Measurements from ENCODE around the gene ARHGAP23.
A peak's percentile ranks its signal among the peaks of the same experiment; 100 is the strongest.

ARHGAP23 gene, protein sequence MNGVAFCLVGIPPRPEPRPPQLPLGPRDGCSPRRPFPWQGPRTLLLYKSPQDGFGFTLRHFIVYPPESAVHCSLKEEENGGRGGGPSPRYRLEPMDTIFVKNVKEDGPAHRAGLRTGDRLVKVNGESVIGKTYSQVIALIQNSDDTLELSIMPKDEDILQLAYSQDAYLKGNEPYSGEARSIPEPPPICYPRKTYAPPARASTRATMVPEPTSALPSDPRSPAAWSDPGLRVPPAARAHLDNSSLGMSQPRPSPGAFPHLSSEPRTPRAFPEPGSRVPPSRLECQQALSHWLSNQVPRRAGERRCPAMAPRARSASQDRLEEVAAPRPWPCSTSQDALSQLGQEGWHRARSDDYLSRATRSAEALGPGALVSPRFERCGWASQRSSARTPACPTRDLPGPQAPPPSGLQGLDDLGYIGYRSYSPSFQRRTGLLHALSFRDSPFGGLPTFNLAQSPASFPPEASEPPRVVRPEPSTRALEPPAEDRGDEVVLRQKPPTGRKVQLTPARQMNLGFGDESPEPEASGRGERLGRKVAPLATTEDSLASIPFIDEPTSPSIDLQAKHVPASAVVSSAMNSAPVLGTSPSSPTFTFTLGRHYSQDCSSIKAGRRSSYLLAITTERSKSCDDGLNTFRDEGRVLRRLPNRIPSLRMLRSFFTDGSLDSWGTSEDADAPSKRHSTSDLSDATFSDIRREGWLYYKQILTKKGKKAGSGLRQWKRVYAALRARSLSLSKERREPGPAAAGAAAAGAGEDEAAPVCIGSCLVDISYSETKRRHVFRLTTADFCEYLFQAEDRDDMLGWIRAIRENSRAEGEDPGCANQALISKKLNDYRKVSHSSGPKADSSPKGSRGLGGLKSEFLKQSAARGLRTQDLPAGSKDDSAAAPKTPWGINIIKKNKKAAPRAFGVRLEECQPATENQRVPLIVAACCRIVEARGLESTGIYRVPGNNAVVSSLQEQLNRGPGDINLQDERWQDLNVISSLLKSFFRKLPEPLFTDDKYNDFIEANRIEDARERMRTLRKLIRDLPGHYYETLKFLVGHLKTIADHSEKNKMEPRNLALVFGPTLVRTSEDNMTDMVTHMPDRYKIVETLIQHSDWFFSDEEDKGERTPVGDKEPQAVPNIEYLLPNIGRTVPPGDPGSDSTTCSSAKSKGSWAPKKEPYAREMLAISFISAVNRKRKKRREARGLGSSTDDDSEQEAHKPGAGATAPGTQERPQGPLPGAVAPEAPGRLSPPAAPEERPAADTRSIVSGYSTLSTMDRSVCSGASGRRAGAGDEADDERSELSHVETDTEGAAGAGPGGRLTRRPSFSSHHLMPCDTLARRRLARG (N-terminal part only)

GRCh38 chr17:38428112-38428642 lies at the start of gene ARHGAP23:
TSS of gene ARHGAP23 (plus strand) at chr17:38428464. CDS start at chr17:38428486, 22 bp downstream.
- H3K9me2 ChIP-seq (replicated peaks; ENCODE audit: low read depth, low read length): no peaks in the 10 kb centered on the region
- no peak for TF ChIP-seq EZH2phosphoT487 (IDR thresholded peaks at IDR 0.05; ENCODE audit: borderline replicate concordance)
- H4K20me1 ChIP-seq (ENCODE audit: insufficient read depth, low read length, poor library complexity, severe bottlenecking): peaks cover 33% of the 10 kb centered on the region
- 0 out of 2 replicates have a peak, but pooled peaks cover 5% of the 10 kb centered on the region for H3F3A ChIP-seq (ENCODE audit: low read depth)
- H3K9me3 ChIP-seq (ENCODE audit: insufficient read depth, low read depth, low read length): no peaks in the 10 kb centered on the region
- H3K4me3 ChIP-seq (ENCODE audit: low read length, poor library complexity, severe bottlenecking): peak within 1 kb of the TSS; percentile 84
- H3K27me3 ChIP-seq (ENCODE audit: insufficient read depth, low read length, poor library complexity, severe bottlenecking): no peaks in the 10 kb centered on the region
- H3K9ac ChIP-seq (ENCODE audit: low read depth, low read length, poor library complexity, severe bottlenecking): peak within 1 kb of the TSS; percentile 97
- H3K79me2 ChIP-seq (ENCODE audit: insufficient read depth, low read length): peaks cover 64% of the 10 kb centered on the region
- peak within 1 kb of the TSS; percentile 97 for H3K4me2 ChIP-seq (ENCODE audit: low read depth, low read length, poor library complexity, severe bottlenecking)
- H2AFZ ChIP-seq (ENCODE audit: low read length): peak within 1 kb of the TSS; percentile 67
- peaks cover 50% of the 10 kb centered on the region for H3K4me1 ChIP-seq (ENCODE audit: insufficient read depth, low read length, poor library complexity, severe bottlenecking)
- H3K36me3 ChIP-seq (ENCODE audit: insufficient read depth, low read length): no peaks in the 10 kb centered on the region

- H3K36me3 ChIP-seq (ENCODE audit: insufficient read depth, low read length): peaks cover 48% of the 10 kb centered on the region; the same call in 1 of the 2 replicates
- H3K4me1 ChIP-seq (ENCODE audit: insufficient read depth, low read length, poor library complexity, severe bottlenecking): no peaks in the 10 kb centered on the region
- no peak overlapping the region for H3K4me2 ChIP-seq (ENCODE audit: low read depth, low read length, poor library complexity, severe bottlenecking)
- no peak overlapping the region for H3K9ac ChIP-seq (ENCODE audit: low read depth, low read length, poor library complexity, severe bottlenecking)
- H2AFZ ChIP-seq (ENCODE audit: low read length): no peak overlapping the region
- no peaks in the 10 kb centered on the region for H4K20me1 ChIP-seq (ENCODE audit: insufficient read depth, low read length, poor library complexity, severe bottlenecking)
- H3K9me3 ChIP-seq (ENCODE audit: insufficient read depth, low read depth, low read length): no peaks in the 10 kb centered on the region
- H3K27me3 ChIP-seq (ENCODE audit: insufficient read depth, low read length, poor library complexity, severe bottlenecking): no peaks in the 10 kb centered on the region
- no peaks in the 10 kb centered on the region for H3K9me2 ChIP-seq (replicated peaks; ENCODE audit: low read depth, low read length)
- no peaks in the 10 kb centered on the region for H3F3A ChIP-seq (ENCODE audit: low read depth)
- no peaks in the 10 kb centered on the region for H3K79me2 ChIP-seq (ENCODE audit: insufficient read depth, low read length)
- TF ChIP-seq CTCF (conservative IDR thresholded peaks at IDR 0.05; ENCODE audit: low read length): no peak
- no peak for TF ChIP-seq EZH2phosphoT487 (IDR thresholded peaks at IDR 0.05; ENCODE audit: borderline replicate concordance)
- no peak overlapping the region for H3K4me3 ChIP-seq (ENCODE audit: low read length, poor library complexity, severe bottlenecking)
Observed at GRCh38 chr17:38379448-38379847, 48.8 kb upstream of the ARHGAP23 start.

DNA sequence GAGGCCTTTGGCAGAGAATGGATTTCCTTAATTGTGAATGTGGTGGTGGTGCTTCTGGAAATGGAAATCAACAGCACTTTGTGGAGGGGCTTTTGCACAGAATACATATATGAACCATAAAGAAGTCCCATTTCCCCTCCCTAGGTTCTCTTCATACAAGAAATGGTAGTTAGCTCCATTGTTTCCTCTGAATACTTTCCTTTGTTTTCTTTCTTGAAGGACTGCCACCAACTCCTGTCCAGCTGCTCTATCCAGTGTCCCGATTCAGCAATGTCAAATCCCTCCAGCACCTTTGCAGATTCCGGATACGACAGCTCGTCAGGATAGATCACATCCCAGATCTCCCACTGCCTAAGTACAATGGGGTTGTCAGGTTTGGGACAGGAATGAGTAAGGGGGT lies 33.2 kb upstream of the ARHGAP23 start:
- no peaks in the 10 kb centered on the region for H3K9me2 ChIP-seq (replicated peaks; ENCODE audit: low read depth, low read length)
- H4K20me1 ChIP-seq (ENCODE audit: insufficient read depth, low read length, poor library complexity, severe bottlenecking): no peaks in the 10 kb centered on the region
- TF ChIP-seq CTCF (conservative IDR thresholded peaks at IDR 0.05; ENCODE audit: low read length): no peak
- no peak for TF ChIP-seq EZH2phosphoT487 (IDR thresholded peaks at IDR 0.05; ENCODE audit: borderline replicate concordance)
- H3K79me2 ChIP-seq (ENCODE audit: insufficient read depth, low read length): no peaks in the 10 kb centered on the region
- peaks cover 53% of the 10 kb centered on the region; the same call in 1 of the 2 replicates for H3K36me3 ChIP-seq (ENCODE audit: insufficient read depth, low read length)
- H3K4me1 ChIP-seq (ENCODE audit: insufficient read depth, low read length, poor library complexity, severe bottlenecking): no peaks in the 10 kb centered on the region
- no peak overlapping the region for H3K4me3 ChIP-seq (ENCODE audit: low read length, poor library complexity, severe bottlenecking)
- H3K9ac ChIP-seq (ENCODE audit: low read depth, low read length, poor library complexity, severe bottlenecking): no peak overlapping the region
- no peaks in the 10 kb centered on the region for H3K27me3 ChIP-seq (ENCODE audit: insufficient read depth, low read length, poor library complexity, severe bottlenecking)
- no peak overlapping the region for H3K4me2 ChIP-seq (ENCODE audit: low read depth, low read length, poor library complexity, severe bottlenecking)
- H3F3A ChIP-seq (ENCODE audit: low read depth): no peaks in the 10 kb centered on the region
- no peaks in the 10 kb centered on the region for H3K9me3 ChIP-seq (ENCODE audit: insufficient read depth, low read depth, low read length)
- H2AFZ ChIP-seq (ENCODE audit: low read length): no peak overlapping the region
